Activated CD4-positive, alpha-beta T cell treated with anti-CD3 and anti-CD28 coated beads for 36 hours (primary cell): Measurements from ENCODE around the gene AFG3L2. TPM values are rescaled to one million over a fixed set of nuclear protein-coding genes. Genes with fewer than 3 reads are reported as not detected.

Experiments
- ATAC-seq: fragments of 200-7000 bp; cut with Tn5 transposase; one replicate; pipeline ENCODE4 v1.10.0; 2021; ENCODE audit warnings: mild to moderate bottlenecking, moderate library complexity
- CTCF ChIA-PET: fragments of 350-600 bp; sonication (Branson Sonifier 250); formaldehyde crosslinking; loops from one replicate; lab custom pipeline; 2021; ENCODE audit warnings: antibody characterized with exemption; lab: Charles Lee
- POLR2A ChIA-PET: fragments of 350-600 bp; sonication (Branson Sonifier 250); formaldehyde crosslinking; loops from one replicate; lab custom pipeline; 2021; ENCODE audit warnings: antibody characterized with exemption, inconsistent platforms; lab: Charles Lee
- DNase-seq: peaks from one replicate; pipeline ENCODE4 v3.0.0-alpha.2; 2020
- H3K27ac Mint-ChIP-seq: one replicate; pipeline ENCODE4 v1.8.0; 2021; ENCODE audit warnings: mixed read lengths
- H3K27me3 Mint-ChIP-seq: one replicate; pipeline ENCODE4 v1.8.0; 2021; ENCODE audit warnings: mixed read lengths
- H3K36me3 Mint-ChIP-seq: one replicate; pipeline ENCODE4 v1.8.0; 2021; ENCODE audit warnings: low read depth, mixed read lengths
- H3K4me1 Mint-ChIP-seq: one replicate; pipeline ENCODE4 v1.8.0; 2021; ENCODE audit warnings: mixed read lengths
- H3K4me3 Mint-ChIP-seq: one replicate; pipeline ENCODE4 v1.8.0; 2021; ENCODE audit warnings: mild to moderate bottlenecking, moderate library complexity, mixed read lengths
- H3K9me3 Mint-ChIP-seq: one replicate; pipeline ENCODE4 v1.8.0; 2021; ENCODE audit warnings: low read depth, mixed read lengths
- intact Hi-C, 2 experiments: fragments of 100-400 bp; cut with DNase I in 1 of 2; cut with micrococcal nuclease in 1 of 2; formaldehyde crosslinking; loops; one replicate each; pipeline versions ENCODE4 v1.14.2 to v1.15.1; 2022 to 2024; cut with DNase I, micrococcal nuclease
- total RNA-seq, 2 experiments: library from RNA; stranded (reverse); gene quantifications; one replicate each; pipeline ENCODE4 v1.2.3, GENCODE V29; 2021

The AFG3L2 gene
- total RNA-seq, 2 experiments from 2014 or later = 38.0 to 56.5 TPM

DNA sequence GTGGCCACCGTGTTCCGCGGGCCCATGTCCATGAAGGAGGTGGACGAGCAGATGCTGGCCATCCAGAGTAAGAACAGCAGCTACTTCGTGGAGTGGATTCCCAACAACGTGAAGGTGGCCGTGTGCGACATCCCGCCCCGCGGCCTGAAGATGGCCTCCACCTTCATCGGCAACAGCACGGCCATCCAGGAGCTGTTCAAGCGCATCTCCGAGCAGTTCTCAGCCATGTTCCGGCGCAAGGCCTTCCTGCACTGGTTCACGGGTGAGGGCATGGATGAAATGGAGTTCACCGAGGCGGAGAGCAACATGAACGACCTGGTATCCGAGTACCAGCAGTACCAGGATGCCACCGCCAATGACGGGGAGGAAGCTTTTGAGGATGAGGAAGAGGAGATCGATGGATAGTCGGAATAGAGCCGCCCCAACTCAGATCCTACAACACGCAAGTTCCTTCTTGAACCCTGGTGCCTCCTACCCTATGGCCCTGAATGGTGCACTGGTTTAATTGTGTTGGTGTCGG lies 51.2 kb downstream of the AFG3L2 start:
- Mint-ChIP-seq H3K4me1 (peaks cover 4% of the 10 kb centered on the region), H3K27me3 (no peaks in the 10 kb centered on the region), H3K9me3 (no peaks in the 10 kb centered on the region), H3K36me3 (peaks cover 48% of the 10 kb centered on the region), H3K27ac (no peak overlapping the region), H3K4me3 (no peak overlapping the region)
- intact Hi-C loops = loop anchor here in 1 of 2 experiments (5.0 kb wide), 1 partner anchor 332 kb away; the partner anchor contains the start of gene SPIRE1
- ATAC-seq (no peak), DNase-seq (no peak)
- POLR2A ChIA-PET = no interaction called here
- CTCF ChIA-PET = no interaction called here

- DNase-seq (no peak), ATAC-seq (no peak)
- no peak overlapping the region for H3K4me3 Mint-ChIP-seq
- intact Hi-C loops = loop anchor here in 1 of 2 experiments (5.0 kb wide), 1 partner anchor 332 kb away; the partner anchor contains the start of gene SPIRE1
- POLR2A ChIA-PET = no interaction called here
- CTCF ChIA-PET = interaction anchor here (0.6 to 1.0 kb wide), 2 partner anchors 53 to 85 kb away, joined by 3 read pairs; no protein-coding TSS in a partner anchor
- peaks cover 4% of the 10 kb centered on the region for H3K4me1 Mint-ChIP-seq
- H3K36me3 Mint-ChIP-seq = peaks cover 48% of the 10 kb centered on the region
- H3K27ac Mint-ChIP-seq = no peak overlapping the region
- H3K9me3 Mint-ChIP-seq = no peaks in the 10 kb centered on the region
- no peaks in the 10 kb centered on the region for H3K27me3 Mint-ChIP-seq
Observed at GRCh38 chr18:12324991-12325725, 51.9 kb downstream of the AFG3L2 start.

DNA sequence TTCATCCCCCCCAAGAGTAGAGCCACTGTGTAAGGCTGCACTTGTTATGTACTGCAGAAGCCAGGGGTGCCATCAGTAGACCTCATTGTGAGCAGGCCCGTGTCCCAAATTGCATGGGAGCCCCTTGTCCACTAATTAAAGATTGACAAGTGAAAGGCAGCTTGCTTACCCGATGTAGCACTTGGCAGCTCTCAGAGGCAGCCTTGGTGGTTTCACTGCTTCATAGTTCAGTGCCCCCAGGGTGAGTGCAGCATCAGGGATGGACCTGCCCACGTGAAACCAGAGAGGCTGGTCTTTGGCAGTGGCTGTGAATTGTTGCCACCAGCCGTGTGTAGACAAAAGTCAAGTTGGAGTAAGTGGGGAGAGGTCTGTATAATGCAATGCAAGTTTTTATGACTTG lies 55.7 kb downstream of the AFG3L2 start:
- Mint-ChIP-seq H3K27ac (no peak overlapping the region), H3K36me3 (peaks cover 22% of the 10 kb centered on the region), H3K9me3 (no peaks in the 10 kb centered on the region), H3K4me3 (no peak overlapping the region), H3K27me3 (no peaks in the 10 kb centered on the region), H3K4me1 (no peaks in the 10 kb centered on the region)
- ChIA-PET CTCF (interaction anchor here (1.8 kb wide), 1 partner anchor 10 kb away, joined by 5 read pairs; no protein-coding TSS in a partner anchor), POLR2A (no interaction called here)
- DNase-seq (no peak), ATAC-seq (no peak)
- intact Hi-C loops = no loop called here

GRCh38 chr18:12318857-12319256 lies 58.2 kb downstream of the AFG3L2 start:
- peaks cover 5% of the 10 kb centered on the region for H3K36me3 Mint-ChIP-seq
- no peak for DNase-seq
- POLR2A ChIA-PET = interaction anchor here (0.5 kb wide), 1 partner anchor 13 kb away, joined by 3 read pairs; no protein-coding TSS in a partner anchor
- no peak overlapping the region for H3K27ac Mint-ChIP-seq
- no peak for ATAC-seq
- no peak overlapping the region for H3K4me3 Mint-ChIP-seq
- CTCF ChIA-PET = interaction anchor here (0.5 to 2.9 kb wide), 4 partner anchors 9 to 544 kb away, joined by 3 to 18 read pairs (median 4); no protein-coding TSS in a partner anchor
- no peaks in the 10 kb centered on the region for H3K4me1 Mint-ChIP-seq
- H3K27me3 Mint-ChIP-seq = no peaks in the 10 kb centered on the region
- H3K9me3 Mint-ChIP-seq = no peaks in the 10 kb centered on the region
- intact Hi-C loops = no loop called here

GRCh38 chr18:12318334-12318697 lies 58.7 kb downstream of the AFG3L2 start:
- CTCF ChIA-PET = interaction anchor here (0.5 to 2.9 kb wide), 2 partner anchors 10 to 46 kb away, joined by 3 to 18 read pairs; no protein-coding TSS in a partner anchor
- Mint-ChIP-seq H3K27ac (no peak overlapping the region), H3K4me3 (no peak overlapping the region), H3K27me3 (no peaks in the 10 kb centered on the region), H3K4me1 (no peaks in the 10 kb centered on the region), H3K36me3 (peaks cover 5% of the 10 kb centered on the region), H3K9me3 (no peaks in the 10 kb centered on the region)
- no peak for DNase-seq
- ATAC-seq = no peak
- POLR2A ChIA-PET = interaction anchor here (0.5 kb wide), 1 partner anchor 14 kb away, joined by 3 read pairs; no protein-coding TSS in a partner anchor
- intact Hi-C loops = no loop called here

GRCh38 chr18:12317664-12318333 lies 59.2 kb downstream of the AFG3L2 start:
- Mint-ChIP-seq H3K4me1 (no peaks in the 10 kb centered on the region), H3K27me3 (no peaks in the 10 kb centered on the region), H3K9me3 (no peaks in the 10 kb centered on the region), H3K27ac (no peak overlapping the region), H3K36me3 (peaks cover 3% of the 10 kb centered on the region), H3K4me3 (no peak overlapping the region)
- intact Hi-C loops = no loop called here
- DNase-seq (no peak), ATAC-seq (no peak)
- ChIA-PET CTCF (interaction anchor here (2.9 kb wide), 1 partner anchor 10 kb away, joined by 18 read pairs; no protein-coding TSS in a partner anchor), POLR2A (no interaction called here)

DNA sequence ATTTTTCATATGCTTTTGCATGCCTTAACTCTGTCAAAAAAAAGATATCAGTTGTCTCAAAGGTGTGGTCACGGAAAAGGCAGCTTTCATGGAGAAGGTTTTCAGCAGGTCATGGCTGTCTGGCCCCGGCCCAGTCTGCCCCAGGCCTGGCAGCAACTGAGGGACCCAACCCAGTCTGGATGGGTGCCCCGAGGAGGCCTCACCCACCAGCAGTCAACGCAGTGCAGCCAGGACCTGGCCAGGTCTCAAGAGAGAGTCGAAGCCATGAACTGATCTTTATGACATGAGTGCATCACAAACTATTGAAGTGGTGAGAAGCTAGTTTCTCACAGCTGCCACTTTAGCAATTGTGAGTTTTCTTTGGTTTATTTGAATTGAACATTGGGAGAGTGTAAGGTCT lies 61.1 kb downstream of the AFG3L2 start:
- no peak for ATAC-seq
- CTCF ChIA-PET = interaction anchor here (0.6 to 4.8 kb wide), 3 partner anchors 12 to 374 kb away, joined by 3 to 24 read pairs (median 3); no protein-coding TSS in a partner anchor
- Mint-ChIP-seq H3K4me1 (no peaks in the 10 kb centered on the region), H3K36me3 (peaks cover 2% of the 10 kb centered on the region), H3K9me3 (peaks cover 4% of the 10 kb centered on the region), H3K4me3 (no peak overlapping the region), H3K27me3 (no peaks in the 10 kb centered on the region), H3K27ac (no peak overlapping the region)
- DNase-seq = no peak
- intact Hi-C loops = no loop called here
- POLR2A ChIA-PET = interaction anchor here (0.7 kb wide), 1 partner anchor 19 kb away, joined by 3 read pairs; no protein-coding TSS in a partner anchor

DNA sequence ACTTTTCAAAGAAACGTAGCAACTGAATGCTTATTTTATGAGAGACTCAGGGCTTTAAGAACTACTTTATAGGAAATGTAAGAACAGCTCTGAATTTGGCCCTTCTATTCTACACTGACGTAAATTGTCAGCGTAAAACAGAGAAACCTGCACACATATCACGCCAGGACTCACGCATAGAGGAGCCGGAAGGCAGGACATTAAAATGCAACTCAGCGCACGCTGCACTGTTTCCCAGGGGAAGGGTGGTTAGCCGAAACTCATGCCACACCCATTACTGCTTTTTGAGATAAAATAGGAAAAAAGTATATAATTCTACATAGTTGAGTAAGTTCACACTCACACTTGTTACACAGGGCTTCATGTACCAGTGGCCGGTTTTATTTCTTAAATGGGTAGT lies 61.5 kb downstream of the AFG3L2 start:
- peaks cover 2% of the 10 kb centered on the region for H3K36me3 Mint-ChIP-seq
- ChIA-PET CTCF (interaction anchor here (0.6 to 4.8 kb wide), 3 partner anchors 12 to 374 kb away, joined by 3 to 24 read pairs (median 3); no protein-coding TSS in a partner anchor), POLR2A (no interaction called here)
- H3K4me1 Mint-ChIP-seq = no peaks in the 10 kb centered on the region
- H3K27me3 Mint-ChIP-seq = peaks cover 4% of the 10 kb centered on the region
- H3K4me3 Mint-ChIP-seq = no peak overlapping the region
- peaks cover 4% of the 10 kb centered on the region for H3K9me3 Mint-ChIP-seq
- intact Hi-C loops = no loop called here
- no peak overlapping the region for H3K27ac Mint-ChIP-seq
- no peak for DNase-seq
- ATAC-seq = no peak

DNA sequence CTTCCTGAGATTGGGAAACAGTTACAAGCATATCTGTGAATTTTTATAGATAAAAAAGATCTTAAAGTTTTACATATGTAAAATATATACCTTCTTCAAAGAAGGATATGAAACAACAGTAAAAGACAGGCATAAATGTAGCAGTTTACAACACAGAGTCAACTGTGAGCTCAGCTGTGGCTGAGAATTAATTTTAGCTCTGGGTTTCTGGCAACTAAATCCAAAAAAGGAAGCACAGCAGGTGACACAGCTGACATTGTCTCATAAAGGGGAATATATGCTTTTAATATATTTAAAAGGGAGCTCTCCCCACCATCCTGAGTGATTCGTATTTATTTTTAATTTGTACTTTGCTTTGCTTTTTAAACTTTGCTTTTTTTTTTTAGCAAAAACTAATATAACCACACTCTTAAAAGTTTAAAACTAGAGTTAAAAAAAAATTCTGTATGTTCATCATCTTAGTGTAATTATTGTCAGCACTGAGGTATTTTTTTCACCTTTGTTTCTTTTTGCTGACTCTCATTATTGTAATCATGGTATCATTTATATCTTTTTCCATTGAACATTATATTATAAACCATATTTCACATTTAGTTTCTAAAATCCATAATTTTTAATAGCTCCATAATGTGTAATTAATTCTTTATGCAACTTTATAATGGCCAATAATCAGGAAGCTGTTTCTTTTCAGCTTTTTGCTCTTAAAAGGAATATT lies 62.3 kb downstream of the AFG3L2 start:
- ATAC-seq (no peak), DNase-seq (no peak)
- Mint-ChIP-seq H3K9me3 (peaks cover 4% of the 10 kb centered on the region), H3K36me3 (peaks cover 3% of the 10 kb centered on the region), H3K27ac (no peak overlapping the region), H3K27me3 (peaks cover 6% of the 10 kb centered on the region), H3K4me3 (no peak overlapping the region), H3K4me1 (no peaks in the 10 kb centered on the region)
- intact Hi-C loops = no loop called here
- ChIA-PET POLR2A (no interaction called here), CTCF (interaction anchor here (0.7 to 4.8 kb wide), 3 partner anchors 13 to 377 kb away, joined by 3 to 24 read pairs (median 3); no protein-coding TSS in a partner anchor)

GRCh38 chr18:12313530-12314245 lies 63.3 kb downstream of the AFG3L2 start:
- Mint-ChIP-seq H3K4me1 (no peaks in the 10 kb centered on the region), H3K36me3 (peaks cover 5% of the 10 kb centered on the region)
- CTCF ChIA-PET = interaction anchor here (0.5 to 4.8 kb wide), 4 partner anchors 14 to 376 kb away, joined by 3 to 24 read pairs (median 3); no protein-coding TSS in a partner anchor

More at GRCh38 chr18:12313530-12314245, 63.3 kb downstream of the AFG3L2 start:
- Mint-ChIP-seq H3K9me3 (peaks cover 5% of the 10 kb centered on the region), H3K4me3 (no peak overlapping the region), H3K27me3 (peaks cover 10% of the 10 kb centered on the region), H3K27ac (no peak overlapping the region)
- DNase-seq (no peak), ATAC-seq (no peak)
- POLR2A ChIA-PET = no interaction called here
- intact Hi-C loops = no loop called here
